ENCODE results near the gene CCSER1. TPM values are rescaled to one million over a fixed set of nuclear protein-coding genes. Genes with fewer than 3 reads are reported as not detected.

Gene CCSER1
- total and polyA plus RNA-seq, 4 donors = 0.18 to 2.3 (median 1.2) TPM

DNA sequence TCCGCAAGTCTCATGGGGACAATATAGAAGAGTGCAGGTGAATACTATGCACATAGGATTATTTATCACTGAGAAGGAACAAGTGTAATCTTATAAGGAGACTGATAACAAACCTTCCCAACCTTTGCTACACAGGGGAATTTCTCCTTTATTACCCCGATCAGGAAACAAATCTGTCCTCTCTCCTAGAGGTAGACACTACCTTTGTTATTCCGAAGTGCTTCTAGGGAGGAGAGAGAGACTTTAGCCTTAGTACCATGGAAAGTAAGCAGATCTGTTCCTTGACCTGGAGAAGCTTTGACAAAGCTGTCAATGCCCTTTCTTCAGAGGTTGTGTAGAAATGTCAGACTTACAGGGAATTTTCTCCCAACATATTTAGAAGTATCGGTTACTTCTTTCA, 475.5 kb downstream of the CCSER1 start:
- WGBS = 86% methylated on average over 4 of the region's 4 CpGs
- H3K27me3 ChIP-seq (ENCODE audit: control insufficient read depth in 4 of 4, insufficient read depth in 4 of 4, low read length in 3 of 4) = no peaks in the 10 kb centered on the region
- H3K4me3 ChIP-seq (ENCODE audit: low read depth in 1 of 3, low read length in 3 of 3) = no peak overlapping the region
- TF ChIP-seq HNF4A (conservative IDR thresholded peaks at IDR 0.05) (no peak), HNF4G (IDR thresholded peaks at IDR 0.05) (no peak), EGR1 (IDR thresholded peaks at IDR 0.05; ENCODE audit: low read depth in 2 of 2) (no peak), FOXA1 (IDR thresholded peaks at IDR 0.05) (no peak), GABPA (IDR thresholded peaks at IDR 0.05 in 1 of 2, conservative IDR thresholded peaks at IDR 0.05 in 1 of 2) (no peak), NR2F2 (IDR thresholded peaks at IDR 0.05) (no peak), TAF1 (conservative IDR thresholded peaks at IDR 0.05) (no peak), FOXA2 (IDR thresholded peaks at IDR 0.05) (no peak)
- TF ChIP-seq, protein P1, sequence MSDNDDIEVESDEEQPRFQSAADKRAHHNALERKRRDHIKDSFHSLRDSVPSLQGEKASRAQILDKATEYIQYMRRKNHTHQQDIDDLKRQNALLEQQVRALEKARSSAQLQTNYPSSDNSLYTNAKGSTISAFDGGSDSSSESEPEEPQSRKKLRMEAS (IDR thresholded peaks at IDR 0.05) = no peak
- TF ChIP-seq, protein P2, sequence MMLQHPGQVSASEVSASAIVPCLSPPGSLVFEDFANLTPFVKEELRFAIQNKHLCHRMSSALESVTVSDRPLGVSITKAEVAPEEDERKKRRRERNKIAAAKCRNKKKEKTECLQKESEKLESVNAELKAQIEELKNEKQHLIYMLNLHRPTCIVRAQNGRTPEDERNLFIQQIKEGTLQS (IDR thresholded peaks at IDR 0.05) = no peak
- TF ChIP-seq, protein P3, sequence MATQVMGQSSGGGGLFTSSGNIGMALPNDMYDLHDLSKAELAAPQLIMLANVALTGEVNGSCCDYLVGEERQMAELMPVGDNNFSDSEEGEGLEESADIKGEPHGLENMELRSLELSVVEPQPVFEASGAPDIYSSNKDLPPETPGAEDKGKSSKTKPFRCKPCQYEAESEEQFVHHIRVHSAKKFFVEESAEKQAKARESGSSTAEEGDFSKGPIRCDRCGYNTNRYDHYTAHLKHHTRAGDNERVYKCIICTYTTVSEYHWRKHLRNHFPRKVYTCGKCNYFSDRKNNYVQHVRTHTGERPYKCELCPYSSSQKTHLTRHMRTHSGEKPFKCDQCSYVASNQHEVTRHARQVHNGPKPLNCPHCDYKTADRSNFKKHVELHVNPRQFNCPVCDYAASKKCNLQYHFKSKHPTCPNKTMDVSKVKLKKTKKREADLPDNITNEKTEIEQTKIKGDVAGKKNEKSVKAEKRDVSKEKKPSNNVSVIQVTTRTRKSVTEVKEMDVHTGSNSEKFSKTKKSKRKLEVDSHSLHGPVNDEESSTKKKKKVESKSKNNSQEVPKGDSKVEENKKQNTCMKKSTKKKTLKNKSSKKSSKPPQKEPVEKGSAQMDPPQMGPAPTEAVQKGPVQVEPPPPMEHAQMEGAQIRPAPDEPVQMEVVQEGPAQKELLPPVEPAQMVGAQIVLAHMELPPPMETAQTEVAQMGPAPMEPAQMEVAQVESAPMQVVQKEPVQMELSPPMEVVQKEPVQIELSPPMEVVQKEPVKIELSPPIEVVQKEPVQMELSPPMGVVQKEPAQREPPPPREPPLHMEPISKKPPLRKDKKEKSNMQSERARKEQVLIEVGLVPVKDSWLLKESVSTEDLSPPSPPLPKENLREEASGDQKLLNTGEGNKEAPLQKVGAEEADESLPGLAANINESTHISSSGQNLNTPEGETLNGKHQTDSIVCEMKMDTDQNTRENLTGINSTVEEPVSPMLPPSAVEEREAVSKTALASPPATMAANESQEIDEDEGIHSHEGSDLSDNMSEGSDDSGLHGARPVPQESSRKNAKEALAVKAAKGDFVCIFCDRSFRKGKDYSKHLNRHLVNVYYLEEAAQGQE (IDR thresholded peaks at IDR 0.05) = no peak
- TF ChIP-seq, protein P4, sequence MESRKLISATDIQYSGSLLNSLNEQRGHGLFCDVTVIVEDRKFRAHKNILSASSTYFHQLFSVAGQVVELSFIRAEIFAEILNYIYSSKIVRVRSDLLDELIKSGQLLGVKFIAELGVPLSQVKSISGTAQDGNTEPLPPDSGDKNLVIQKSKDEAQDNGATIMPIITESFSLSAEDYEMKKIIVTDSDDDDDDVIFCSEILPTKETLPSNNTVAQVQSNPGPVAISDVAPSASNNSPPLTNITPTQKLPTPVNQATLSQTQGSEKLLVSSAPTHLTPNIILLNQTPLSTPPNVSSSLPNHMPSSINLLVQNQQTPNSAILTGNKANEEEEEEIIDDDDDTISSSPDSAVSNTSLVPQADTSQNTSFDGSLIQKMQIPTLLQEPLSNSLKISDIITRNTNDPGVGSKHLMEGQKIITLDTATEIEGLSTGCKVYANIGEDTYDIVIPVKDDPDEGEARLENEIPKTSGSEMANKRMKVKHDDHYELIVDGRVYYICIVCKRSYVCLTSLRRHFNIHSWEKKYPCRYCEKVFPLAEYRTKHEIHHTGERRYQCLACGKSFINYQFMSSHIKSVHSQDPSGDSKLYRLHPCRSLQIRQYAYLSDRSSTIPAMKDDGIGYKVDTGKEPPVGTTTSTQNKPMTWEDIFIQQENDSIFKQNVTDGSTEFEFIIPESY (IDR thresholded peaks at IDR 0.05) = no peak
- no peak overlapping the region for H3K27ac ChIP-seq (ENCODE audit: low read depth in 1 of 2, low read length in 2 of 2)
- no peak overlapping the region for H3K9ac ChIP-seq (ENCODE audit: low read depth in 1 of 2, low read length in 2 of 2)
- H3K4me1 ChIP-seq (ENCODE audit: control insufficient read depth in 4 of 4, insufficient read depth in 4 of 4, low read length in 3 of 4) = no peaks in the 10 kb centered on the region
- H3K36me3 ChIP-seq (ENCODE audit: control insufficient read depth in 4 of 4, insufficient read depth in 3 of 4, low read depth in 1 of 4, low read length in 3 of 4) = no peaks in the 10 kb centered on the region
- no peaks in the 10 kb centered on the region for H3K9me3 ChIP-seq (ENCODE audit: control insufficient read depth in 4 of 4, low read length in 3 of 4)
- DNase-seq (ENCODE audit: low spot score) = no peak

DNA sequence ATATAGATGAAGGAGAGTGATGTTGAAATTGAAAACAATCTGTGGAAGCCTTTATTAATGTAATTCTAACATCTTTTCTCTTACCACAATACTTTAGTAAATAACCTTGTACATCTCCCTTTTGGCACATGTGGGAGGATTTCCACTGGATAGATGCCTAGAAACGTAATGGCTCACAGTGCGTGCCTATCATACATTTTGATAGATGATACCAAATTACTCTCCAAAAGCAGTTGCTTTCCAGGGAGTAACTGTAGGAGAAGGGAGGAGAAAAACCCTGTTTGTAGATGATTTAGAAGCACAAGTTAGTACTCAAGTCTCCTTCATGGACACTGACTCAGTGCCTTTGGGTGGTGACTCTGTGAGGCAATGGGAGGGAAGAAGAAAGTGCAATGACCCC, 476.3 kb downstream of the CCSER1 start:
- Histone ChIP-seq H3K4me3 (ENCODE audit: low read depth in 1 of 3, low read length in 3 of 3) (no peak overlapping the region), H3K27me3 (ENCODE audit: control insufficient read depth in 4 of 4, insufficient read depth in 4 of 4, low read length in 3 of 4) (no peaks in the 10 kb centered on the region), H3K9me3 (ENCODE audit: control insufficient read depth in 4 of 4, low read length in 3 of 4) (no peaks in the 10 kb centered on the region), H3K4me1 (ENCODE audit: control insufficient read depth in 4 of 4, insufficient read depth in 4 of 4, low read length in 3 of 4) (no peaks in the 10 kb centered on the region), H3K36me3 (ENCODE audit: control insufficient read depth in 4 of 4, insufficient read depth in 3 of 4, low read depth in 1 of 4, low read length in 3 of 4) (no peaks in the 10 kb centered on the region), H3K27ac (ENCODE audit: low read depth in 1 of 2, low read length in 2 of 2) (no peak overlapping the region), H3K9ac (ENCODE audit: low read depth in 1 of 2, low read length in 2 of 2) (no peak overlapping the region)
- 50% methylated on average over 2 of the region's 2 CpGs for WGBS
- no peak for DNase-seq (ENCODE audit: low spot score)
- TF ChIP-seq HNF4G (IDR thresholded peaks at IDR 0.05) (no peak), SP1 (IDR thresholded peaks at IDR 0.05) (no peak)

DNA sequence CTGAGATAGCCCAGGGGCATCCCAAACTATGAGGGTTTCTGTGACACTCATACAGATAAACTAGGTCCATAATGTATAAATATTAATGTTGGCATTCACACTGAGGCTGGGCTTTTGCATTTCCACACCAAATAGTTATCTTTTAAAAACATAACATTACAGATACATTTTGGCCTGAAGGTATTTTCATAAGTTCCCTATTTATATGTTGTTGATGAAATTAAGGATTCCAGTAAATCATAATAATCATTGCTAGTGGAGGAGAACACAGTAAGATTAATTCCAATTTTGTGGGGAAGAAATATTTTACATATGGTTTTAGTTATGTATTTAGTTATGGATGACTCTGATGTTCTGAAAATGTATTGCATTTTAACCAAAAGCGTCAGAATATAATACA, 479.6 kb downstream of the CCSER1 start:
- H3K9ac ChIP-seq (ENCODE audit: low read depth in 1 of 2, low read length in 2 of 2) = no peak overlapping the region
- WGBS = 93% methylated on average over 1 of the region's 1 CpG
- H3K27me3 ChIP-seq (ENCODE audit: control insufficient read depth in 4 of 4, insufficient read depth in 4 of 4, low read length in 3 of 4) = no peaks in the 10 kb centered on the region
- DNase-seq (ENCODE audit: low spot score) = no peak
- no peaks in the 10 kb centered on the region for H3K4me1 ChIP-seq (ENCODE audit: control insufficient read depth in 4 of 4, insufficient read depth in 4 of 4, low read length in 3 of 4)
- H3K27ac ChIP-seq (ENCODE audit: low read depth in 1 of 2, low read length in 2 of 2) = no peak overlapping the region
- H3K4me3 ChIP-seq (ENCODE audit: low read depth in 1 of 3, low read length in 3 of 3) = no peak overlapping the region
- H3K36me3 ChIP-seq (ENCODE audit: control insufficient read depth in 4 of 4, insufficient read depth in 3 of 4, low read depth in 1 of 4, low read length in 3 of 4) = no peaks in the 10 kb centered on the region
- H3K9me3 ChIP-seq (ENCODE audit: control insufficient read depth in 4 of 4, low read length in 3 of 4) = no peaks in the 10 kb centered on the region
- no peak for TF ChIP-seq SP1 (IDR thresholded peaks at IDR 0.05)
- no peak for TF ChIP-seq EGR1 (IDR thresholded peaks at IDR 0.05; ENCODE audit: low read depth in 2 of 2)
- TF ChIP-seq, protein P4 (IDR thresholded peaks at IDR 0.05) = no peak
- TF ChIP-seq, protein P1 (IDR thresholded peaks at IDR 0.05) = no peak
- TF ChIP-seq, protein P2 (IDR thresholded peaks at IDR 0.05) = no peak
- TF ChIP-seq HNF4G (IDR thresholded peaks at IDR 0.05) = no peak
- no peak for TF ChIP-seq NR2F2 (IDR thresholded peaks at IDR 0.05)
- TF ChIP-seq RXRA (IDR thresholded peaks at IDR 0.05) = no peak
- TF ChIP-seq, protein P3 (IDR thresholded peaks at IDR 0.05) = no peak
- no peak for TF ChIP-seq FOXA2 (IDR thresholded peaks at IDR 0.05)

Measured in liver (tissue), 9 donors.